Fibroblast of upper back skin (primary cell): Measurements from ENCODE around the gene PYGB.
A peak's percentile ranks its signal among the peaks of the same experiment; 100 is the strongest.

Source experiments
- DNase-seq: peaks from one replicate; pipeline ENCODE4 v3.0.0-alpha.2; 2013

Gene PYGB

DNA sequence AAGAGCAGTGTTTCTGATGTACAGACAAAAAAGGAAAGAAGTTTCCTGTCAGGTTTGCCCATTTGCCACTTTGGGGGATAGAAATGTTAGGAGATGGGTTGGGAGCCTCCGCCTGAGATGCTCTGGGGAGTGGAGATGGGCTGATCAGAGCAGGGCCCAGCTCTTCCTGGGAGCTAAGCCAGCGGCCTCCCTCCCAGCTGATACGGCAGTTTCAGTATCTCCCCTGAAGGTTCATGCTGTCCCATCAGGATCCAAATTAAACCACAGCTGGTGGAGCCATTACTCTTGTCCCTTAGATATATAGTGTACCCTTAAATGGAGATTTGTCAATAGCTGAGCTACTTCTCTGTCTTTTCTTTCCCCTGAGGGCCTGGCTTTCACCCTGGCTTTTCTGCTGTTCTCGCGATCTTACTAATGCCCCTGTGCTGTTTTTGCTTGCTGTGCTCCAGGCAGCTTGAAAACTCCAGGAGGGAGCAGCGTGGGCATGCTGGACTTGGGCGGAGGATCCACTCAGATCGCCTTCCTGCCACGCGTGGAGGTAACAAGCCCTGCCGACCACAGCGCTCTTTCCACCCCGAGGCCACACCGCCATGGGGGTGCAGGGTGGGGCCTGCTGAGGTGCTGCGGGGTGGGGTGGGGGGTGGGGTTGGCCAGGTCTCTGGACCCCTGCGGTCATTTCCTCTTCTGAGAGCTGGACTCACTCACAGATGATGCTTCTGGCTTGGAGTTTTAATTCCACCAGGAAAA, 31.5 kb upstream of the PYGB start:
- DNase-seq: no peak

DNA sequence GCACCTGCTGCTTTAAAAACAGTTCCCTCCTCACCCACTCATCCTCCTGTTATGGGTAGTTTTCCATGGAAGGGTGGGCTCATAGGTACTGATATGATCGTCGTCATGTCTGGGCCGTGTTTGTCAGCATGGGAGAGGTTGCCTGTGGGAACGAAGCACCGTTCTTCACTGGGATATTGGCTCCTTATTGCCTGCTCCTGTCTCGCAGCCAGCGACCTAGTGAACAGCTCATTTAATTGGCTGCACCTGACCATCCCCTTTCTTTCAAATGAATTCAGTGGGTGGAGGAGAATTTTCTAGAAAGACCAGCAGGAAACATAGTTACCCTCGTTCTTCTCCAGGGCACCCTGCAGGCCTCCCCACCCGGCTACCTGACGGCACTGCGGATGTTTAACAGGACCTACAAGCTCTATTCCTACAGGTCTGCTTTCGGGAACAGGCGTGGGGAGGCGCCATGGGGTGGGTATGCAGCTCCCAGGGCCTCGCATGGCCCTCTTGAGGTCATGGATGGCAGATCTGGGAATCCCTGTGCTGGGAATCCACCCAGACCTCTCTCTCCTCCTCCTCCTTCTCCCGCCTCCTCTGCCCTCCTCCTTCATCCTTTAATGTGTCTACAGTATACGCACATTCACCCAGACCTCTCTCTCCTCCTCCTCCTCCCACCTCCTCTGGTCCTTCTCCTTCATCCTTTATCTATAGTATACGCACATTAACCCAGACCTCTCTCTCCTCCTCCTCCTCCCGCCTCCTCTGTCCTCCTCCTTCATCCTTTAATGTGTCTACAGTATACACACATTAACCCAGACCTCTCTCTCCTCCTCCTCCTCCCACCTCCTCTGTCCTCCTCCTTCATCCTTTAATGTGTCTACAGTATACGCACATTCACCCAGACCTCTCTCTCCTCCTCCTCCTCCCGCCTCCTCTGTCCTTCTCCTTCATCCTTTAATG, 30.4 kb upstream of the PYGB start:
- no peak for DNase-seq

DNA sequence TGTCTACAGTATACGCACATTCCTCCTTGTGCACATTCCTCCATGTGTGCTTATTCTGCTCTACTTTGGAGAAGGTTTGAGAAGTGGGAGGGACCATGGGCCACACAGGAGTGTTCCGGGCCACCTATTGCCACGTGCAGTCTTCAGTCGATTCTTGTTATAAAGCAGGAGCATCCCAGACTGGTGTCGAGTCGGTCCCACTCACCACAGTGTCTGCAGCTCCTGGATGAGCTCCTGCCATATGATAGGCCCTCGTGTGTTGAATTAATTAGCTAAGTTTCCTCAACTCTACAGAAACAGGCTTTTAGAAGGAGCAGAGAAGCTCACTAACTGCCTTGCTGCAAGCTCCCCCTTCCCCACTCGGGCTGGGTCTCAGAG, 29.8 kb upstream of the PYGB start:
- no peak for DNase-seq

DNA sequence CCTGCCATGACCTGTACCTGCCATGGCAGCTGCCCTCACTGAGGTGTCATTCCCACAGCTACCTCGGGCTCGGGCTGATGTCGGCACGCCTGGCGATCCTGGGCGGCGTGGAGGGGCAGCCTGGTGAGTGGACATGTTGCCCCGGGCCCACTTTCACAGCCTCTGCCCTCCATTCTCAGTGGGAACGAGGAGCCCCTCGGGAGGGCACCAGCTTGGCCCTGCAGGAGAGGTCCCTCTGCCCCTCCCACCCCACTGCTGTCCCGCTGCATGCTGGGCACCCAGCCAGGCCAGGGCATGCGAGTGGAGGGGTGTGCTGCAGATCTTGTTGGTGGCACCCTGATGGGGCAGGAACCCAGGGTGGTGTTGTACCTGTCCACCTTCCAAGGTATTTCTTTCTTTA, 29.4 kb upstream of the PYGB start:
- DNase-seq: no peak

DNA sequence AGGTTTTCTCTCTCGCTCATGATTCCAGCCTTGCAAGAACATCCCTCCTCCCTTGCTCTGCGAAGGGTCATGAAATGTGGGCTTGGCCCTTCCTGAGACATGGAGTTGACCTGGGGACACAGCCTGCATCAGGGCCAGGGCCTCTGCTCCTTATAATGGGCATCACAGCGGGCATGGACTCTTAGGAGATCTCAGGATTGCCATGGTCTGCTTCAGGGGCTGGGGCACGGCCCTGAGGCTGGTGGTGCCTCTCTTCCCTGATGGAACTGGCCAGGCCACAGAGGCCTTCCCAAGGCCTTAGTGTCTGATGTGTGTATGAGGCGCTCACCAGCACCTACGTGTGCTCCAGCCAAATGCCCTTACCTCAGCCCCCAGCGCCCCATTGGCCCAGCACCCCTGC, 28.5 kb upstream of the PYGB start:
- DNase-seq: no peak

DNA sequence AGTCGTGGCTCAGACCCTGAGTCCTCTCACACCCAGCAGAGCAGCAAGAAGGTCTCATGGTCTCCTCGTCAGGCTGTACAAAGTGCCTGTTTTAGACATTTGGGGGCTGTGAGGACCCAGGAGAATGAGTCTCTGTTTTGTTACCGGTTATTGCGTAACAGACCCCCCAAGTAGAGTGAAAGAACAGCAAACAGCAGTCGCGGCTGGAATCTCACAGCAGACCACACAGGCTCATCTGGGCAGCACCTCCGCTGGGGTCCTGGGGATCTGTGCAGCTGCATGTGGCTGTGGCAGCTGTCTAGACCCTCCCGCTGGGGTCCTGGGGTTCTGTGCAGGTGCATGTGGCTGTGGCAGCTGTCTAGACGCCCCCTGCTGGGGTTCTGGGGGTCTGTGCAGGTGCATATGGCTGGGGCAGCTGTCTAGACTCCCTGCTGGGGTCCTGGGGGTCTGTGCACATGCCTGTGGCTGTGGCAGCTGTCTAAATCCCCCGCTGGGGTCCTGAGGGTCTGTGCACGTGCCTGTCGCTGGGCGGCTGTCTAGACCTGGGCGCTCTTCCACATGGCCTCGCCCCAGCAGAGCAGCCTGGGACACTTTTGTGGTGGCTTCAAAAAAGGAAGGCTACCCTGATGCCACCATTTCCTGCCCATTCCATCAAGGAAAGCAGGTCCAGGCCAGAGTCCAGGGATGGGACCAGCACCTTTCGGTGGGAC, 27.7 kb upstream of the PYGB start:
- peak; percentile 27 for DNase-seq

DNA sequence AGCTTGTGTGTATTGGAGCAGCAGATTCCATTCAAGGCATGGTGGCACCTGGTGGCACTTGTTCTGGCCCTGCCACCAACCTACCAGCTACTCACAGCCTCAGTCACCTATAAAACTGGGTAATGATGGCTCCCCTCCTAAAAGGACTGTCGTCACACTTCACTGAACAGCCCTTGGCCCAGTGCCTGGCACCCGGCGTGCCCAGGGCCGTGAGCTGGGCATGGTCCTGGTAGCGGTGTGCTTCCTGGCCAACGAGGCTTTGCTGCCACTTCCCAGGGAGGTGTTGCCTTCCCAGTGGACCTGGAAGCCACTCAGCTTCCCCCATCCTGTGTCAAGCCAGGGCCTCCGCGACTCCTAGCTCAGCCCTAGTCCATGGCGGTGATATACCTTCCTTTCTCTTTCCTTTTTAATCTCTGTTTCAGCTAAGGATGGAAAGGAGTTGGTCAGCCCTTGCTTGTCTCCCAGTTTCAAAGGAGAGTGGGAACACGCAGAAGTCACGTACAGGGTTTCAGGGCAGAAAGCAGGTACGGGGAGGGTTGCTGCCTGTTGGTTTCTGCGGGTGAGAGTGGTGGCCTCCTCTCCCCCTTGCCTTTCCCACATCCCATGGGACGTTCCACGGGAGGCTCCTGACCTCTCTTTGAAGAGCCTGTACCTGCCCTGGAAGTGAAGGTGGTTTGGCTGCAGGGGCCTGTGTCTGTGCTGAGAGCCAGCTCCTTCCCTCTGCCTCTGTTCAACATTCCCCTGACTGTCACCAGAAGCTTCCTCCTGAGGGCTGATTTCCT, 26.9 kb upstream of the PYGB start:
- DNase-seq: no peak

DNA sequence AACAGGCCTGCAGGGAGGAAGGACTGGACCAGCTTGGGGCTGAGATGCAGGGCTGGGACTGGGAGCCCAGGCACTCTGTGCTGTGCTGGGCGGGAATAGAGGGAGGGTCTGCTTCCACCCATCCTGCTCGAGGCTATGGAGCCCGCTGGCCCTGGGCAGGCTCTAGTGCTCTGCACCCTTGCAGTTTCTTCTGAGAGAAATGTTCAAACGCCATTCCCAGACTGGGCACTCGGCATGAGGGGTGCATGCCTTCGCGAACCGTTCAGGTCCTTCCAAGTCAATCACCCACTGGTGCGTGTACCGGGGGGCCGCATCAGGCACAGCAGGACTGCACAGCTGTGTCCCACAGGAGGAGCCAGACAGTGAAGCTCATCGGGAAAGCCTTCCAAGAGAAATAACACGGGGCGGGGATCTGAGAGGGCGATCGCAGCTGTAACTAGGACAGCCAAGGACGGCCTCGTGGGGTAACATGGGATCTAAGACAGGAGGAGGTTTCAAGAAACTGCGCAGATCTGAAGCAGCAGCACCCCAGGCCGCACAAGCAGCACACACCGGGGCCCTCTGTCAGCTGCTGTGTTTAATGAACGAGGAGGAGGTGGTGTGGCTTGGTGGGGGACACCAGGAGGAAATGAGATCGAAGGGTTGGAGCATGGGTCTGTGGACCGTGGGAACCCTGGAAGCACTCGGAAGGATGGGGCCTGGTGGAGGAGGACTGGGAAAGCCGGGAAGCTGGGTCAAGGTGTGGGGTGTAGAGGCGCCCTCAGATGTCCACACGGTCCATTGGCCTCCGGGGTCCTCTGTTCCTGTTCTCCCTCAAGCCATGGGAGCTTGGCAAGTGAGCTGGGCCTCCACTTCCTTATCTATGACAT, 26.1 kb upstream of the PYGB start:
- no peak for DNase-seq

DNA sequence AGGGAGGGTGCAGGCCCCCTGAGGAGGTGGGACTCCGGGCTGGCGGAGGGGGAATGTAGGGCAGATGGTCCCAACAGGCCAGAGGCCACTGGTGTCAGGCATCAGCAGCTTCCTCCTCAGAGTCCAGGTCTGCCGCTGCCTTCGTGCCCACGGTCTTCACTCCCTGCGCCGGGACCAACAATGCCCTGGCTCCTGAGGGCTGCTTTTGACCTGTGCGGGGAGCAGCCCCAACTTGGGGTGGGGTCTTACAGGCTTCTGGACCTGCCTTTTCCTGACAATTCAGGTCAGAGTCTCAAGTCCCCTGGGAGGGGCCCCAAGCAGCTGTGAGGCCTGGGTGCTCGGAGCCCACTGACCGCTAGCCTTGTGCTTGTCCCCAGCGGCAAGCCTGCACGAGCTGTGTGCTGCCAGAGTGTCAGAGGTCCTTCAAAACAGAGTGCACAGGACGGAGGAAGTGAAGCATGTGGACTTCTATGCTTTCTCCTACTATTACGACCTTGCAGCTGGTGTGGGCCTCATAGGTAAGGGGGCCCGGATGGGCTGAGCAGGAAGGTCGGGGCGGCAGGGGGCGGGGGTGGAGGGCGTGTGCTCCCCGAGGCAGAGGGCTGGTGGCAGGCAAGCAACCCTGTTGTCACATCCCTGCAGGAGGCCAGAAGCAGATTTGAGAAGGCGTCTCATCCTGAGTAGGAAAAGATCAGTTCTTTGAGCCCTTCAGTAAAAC, 25.3 kb upstream of the PYGB start:
- DNase-seq: no peak

DNA sequence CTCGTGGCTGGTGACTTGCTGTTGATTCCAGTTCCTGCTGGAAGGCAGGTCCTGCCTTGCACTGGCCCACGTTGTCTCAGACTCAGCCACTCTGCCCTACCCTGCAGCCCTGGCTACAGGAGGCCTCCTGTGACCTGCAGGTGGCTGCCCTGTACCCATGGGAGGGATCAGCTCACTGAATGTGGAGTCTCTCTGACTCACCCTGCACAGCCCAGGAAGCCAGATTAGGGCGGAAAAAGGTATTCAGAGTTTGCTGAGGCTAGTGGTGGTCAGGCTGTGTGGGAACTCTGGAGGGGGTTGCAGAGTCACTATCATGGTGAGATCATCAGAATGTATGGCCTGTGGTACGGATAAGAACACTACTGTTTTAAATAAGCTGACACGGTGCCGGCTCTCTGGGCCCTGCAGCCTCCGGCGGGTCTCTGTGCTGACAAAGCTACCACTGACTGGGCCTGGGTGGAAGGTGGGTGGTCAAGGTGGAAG, 24.7 kb upstream of the PYGB start:
- peak; percentile 94 for DNase-seq

DNA sequence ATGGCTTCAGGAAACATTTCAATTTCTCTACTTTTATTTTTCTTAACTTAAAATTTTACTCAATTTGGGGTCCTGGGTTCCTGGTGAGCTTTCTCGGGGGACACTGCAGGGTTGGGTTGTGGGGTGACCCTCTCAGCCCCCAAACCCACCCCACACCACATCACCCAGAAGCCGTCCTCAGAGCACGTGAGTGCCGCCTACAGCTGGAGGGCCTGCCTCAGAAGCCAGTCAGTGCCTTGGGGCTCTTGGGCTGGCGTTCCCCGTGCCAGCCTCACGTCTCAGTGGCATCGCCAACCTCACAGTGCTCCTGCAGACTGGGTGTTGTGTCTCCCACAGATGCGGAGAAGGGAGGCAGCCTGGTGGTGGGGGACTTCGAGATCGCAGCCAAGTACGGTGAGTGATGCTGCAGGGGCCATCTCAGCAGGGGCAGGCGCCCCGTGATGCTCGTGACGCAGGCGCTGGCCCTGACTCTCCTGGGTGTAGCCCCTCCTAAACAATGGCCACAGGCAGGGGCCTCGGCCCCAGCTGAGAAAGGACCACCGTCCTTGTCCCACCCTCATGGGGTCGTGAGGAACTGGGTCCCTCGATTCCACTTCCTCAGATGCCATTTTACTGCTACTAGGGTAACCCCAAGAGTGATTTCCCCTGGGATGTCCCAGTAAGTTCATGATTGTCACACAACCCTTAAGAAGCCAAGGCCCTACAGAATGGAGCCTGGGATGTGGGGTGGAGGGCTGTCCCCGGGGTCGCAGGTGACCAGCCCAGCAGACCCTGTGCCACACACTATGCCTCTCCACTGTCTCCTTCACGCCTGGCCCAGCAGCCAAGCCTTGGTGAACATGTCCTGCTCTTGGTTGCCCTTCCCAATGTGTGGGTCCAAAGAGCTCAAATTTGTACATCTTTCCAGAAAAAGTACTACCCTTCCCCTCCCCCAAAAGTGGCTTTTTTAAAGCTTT, 23.8 kb upstream of the PYGB start:
- no peak for DNase-seq

DNA sequence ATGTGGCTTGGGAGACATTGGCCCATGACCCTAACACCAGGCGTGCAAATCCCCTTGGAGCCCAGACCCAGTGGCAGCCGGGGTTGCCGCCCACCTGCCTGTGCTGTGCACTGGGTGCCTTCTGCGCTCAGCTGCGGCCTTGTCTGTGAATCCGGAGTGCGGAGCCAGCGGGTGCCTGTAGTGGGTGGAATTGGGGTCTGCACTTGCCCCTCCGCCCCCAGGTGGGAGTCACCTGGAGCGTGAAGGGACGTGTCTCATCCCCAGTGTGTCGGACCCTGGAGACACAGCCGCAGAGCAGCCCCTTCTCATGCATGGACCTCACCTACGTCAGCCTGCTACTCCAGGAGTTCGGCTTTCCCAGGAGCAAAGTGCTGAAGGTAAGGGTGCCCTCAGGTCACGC, 22.9 kb upstream of the PYGB start:
- DNase-seq: no peak

DNA sequence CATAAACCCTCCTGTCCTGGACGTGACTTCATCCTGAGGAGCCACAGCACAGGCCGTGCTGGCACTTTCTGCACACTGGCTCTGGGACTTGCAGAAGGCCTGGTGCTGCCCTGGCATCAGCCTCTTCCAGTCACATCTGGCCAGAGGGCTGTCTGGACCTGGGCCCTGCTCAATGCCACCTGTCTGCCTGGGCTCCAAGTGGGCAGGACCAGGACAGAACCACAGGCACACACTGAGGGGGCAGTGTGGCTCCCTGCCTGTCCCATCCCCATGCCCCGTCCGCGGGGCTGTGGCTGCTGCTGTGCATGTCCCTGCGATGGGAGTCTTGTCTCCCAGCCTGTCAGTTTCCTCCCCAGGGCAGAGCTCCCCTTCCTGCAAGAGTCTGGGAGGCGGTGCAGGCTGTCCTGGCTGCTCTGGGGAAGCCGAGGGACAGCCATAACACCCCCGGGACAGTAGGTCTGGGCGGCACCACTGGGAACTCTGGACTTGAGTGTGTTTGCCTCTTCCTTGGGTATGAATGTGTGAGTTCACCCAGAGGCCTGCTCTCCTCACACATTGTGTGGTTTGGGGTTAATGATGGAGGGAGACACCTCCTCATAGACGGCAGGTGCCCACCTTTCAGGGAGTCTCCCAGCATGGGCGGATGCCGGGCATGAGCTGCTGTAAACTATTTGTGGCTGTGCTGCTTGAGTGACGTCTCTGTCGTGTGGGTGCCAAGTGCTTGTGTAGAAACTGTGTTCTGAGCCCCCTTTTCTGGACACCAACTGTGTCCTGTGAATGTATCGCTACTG, 22.0 kb upstream of the PYGB start:
- DNase-seq: no peak

DNA sequence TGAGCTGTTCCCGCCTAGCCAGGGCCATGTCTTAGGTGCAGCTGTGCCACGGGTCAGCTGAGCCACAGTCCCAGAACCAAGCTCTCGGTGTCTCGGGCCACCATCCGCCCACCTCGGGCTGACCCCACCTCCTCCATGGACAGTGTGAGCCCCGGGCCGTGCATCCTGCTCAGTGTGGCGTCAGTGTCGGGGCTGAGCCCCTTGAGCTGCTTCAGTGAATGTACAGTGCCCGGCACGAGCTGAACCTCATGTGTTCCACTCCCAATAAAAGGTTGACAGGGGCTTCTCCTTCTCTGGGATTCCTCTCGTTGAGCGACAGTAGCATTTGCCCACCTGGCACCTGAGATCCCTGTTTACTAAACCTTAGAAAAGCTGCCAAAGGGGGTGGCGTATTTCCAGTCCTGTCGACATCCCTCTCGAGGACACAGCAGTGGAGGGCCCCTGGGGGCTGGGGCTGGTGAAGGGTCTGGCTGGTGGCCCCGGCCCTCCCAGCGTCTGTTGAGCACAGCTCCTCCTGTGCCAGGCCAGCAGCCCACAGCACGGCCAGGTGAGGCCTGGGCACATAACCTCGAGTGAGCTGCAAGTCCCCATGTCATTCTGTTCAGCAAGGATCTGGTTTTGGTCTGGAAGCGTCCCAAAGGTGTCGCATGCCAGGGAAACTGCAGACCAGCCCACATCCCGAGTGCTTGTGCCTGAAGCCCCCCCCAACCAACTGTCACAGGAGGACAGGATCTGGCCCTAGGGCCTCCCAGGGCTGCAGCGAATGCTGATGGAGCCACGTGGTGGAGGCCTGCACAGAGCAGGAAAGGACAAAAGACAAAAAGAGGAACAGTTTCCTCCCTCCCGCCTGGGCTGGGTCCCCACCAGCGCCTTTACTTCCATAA, 21.2 kb upstream of the PYGB start:
- DNase-seq: no peak

DNA sequence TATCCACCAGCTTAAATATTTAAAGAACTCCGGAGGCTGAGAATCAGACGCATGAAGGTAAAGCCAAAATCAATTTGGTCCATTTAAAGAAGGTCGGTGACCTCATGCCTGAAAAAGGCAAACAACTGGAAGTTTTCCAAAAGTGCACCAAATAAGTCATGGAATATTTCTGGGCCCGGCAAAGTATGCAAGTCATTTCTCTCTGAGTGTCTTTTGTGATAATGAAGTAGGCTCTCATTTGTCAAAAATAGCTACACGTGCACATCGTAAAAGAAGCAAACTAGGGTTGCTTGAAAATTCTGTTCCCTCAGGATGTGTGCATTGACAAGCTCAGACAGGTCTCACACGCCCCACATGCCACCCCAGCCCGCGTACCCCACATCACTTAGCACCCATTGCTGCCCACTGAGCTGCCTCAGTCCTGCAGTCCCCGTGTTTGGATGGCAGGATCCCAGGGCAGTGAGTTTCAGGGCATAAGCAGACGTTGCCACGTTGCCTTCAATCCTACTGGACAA, 20.5 kb upstream of the PYGB start:
- peak; percentile 77 for DNase-seq

DNA sequence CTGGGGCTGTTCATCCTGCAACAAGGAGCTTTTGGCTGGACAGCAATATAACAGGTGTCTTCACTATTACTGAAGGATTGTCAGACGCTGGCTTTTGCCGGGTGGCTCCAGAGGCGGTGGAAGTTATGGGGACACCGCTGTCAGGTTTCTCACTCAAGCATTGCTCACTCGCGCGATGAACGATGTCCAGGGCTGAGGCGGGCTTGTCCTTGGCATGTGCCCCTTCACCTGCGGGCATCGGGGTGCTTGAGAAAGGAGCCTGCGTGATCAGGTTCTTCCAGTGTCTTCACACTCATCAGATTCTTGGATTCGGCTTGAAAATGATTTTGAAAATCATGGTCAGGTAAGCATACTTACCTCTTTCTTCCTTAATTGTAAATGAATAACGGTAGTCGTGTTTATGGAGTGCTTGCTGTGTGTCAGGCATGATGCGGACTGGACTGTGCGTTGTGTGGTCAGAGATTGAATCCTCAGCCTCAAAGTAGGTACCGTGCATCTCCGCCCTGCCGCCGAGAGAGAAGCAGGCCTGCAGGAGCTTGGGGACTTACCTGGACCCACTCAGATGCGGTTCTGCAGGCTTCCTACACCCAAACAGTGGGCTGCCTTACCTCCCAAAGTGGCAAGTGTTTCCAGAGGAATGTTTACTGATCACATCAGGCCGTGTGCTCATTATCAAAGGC, 18.3 kb upstream of the PYGB start:
- DNase-seq: no peak
